ENCODE results near the gene CSF2RB. TPM values are rescaled to one million over a fixed set of nuclear protein-coding genes. Genes with fewer than 3 reads are reported as not detected.

Gene CSF2RB
- polyA plus RNA-seq, 3 donors: 2.3 to 2.6 (median 2.4) TPM

GRCh38 chr22:36934418-36935312 is 21.2 kb downstream of the CSF2RB start:
- DNase-seq (ENCODE audit: low read depth in 3 of 3, low spot score in 2 of 3): no peak

- no peak for DNase-seq (ENCODE audit: low read depth in 3 of 3, low spot score in 2 of 3)
These were observed 21.8 kb downstream of the CSF2RB start for GRCh38 chr22:36935313-36935610.

- no peak for DNase-seq (ENCODE audit: low read depth in 3 of 3, low spot score in 2 of 3)
These were observed 22.3 kb downstream of the CSF2RB start for GRCh38 chr22:36935694-36936093.

GRCh38 chr22:36936362-36937116 is 23.1 kb downstream of the CSF2RB start:
- DNase-seq (ENCODE audit: low read depth in 3 of 3, low spot score in 2 of 3): no peak

- DNase-seq (ENCODE audit: low read depth in 3 of 3, low spot score in 2 of 3): no peak
These were observed 24.0 kb downstream of the CSF2RB start for GRCh38 chr22:36937319-36938027.

- no peak for DNase-seq (ENCODE audit: low read depth in 3 of 3, low spot score in 2 of 3)
These were observed 24.6 kb downstream of the CSF2RB start for GRCh38 chr22:36938028-36938425.

- no peak for DNase-seq (ENCODE audit: low read depth in 3 of 3, low spot score in 2 of 3)
These were observed 25.5 kb downstream of the CSF2RB start for GRCh38 chr22:36938886-36939285.

GRCh38 chr22:36940676-36941075 is 27.2 kb downstream of the CSF2RB start:
- DNase-seq (ENCODE audit: low read depth in 3 of 3, low spot score in 2 of 3): no peak

- DNase-seq (ENCODE audit: low read depth in 3 of 3, low spot score in 2 of 3): no peak
These were observed 29.1 kb downstream of the CSF2RB start for GRCh38 chr22:36942556-36942955.

- no peak for DNase-seq (ENCODE audit: low read depth in 3 of 3, low spot score in 2 of 3)
These were observed 33.2 kb downstream of the CSF2RB start for GRCh38 chr22:36946421-36947158.

GRCh38 chr22:36948273-36949225 is 35.1 kb downstream of the CSF2RB start:
- DNase-seq (ENCODE audit: low read depth in 3 of 3, low spot score in 2 of 3): no peak

GRCh38 chr22:36950797-36951590 is 37.6 kb downstream of the CSF2RB start:
- no peak for DNase-seq (ENCODE audit: low read depth in 3 of 3, low spot score in 2 of 3)

- no peak for DNase-seq (ENCODE audit: low read depth in 3 of 3, low spot score in 2 of 3)
These were observed 38.3 kb downstream of the CSF2RB start for GRCh38 chr22:36951746-36952145.

GRCh38 chr22:36953239-36954080 is 40.0 kb downstream of the CSF2RB start:
- DNase-seq (ENCODE audit: low read depth in 3 of 3, low spot score in 2 of 3): no peak

GRCh38 chr22:36954251-36955014 is 41.0 kb downstream of the CSF2RB start:
- no peak for DNase-seq (ENCODE audit: low read depth in 3 of 3, low spot score in 2 of 3)

GRCh38 chr22:36955691-36956090 is 42.3 kb downstream of the CSF2RB start:
- DNase-seq (ENCODE audit: low read depth in 3 of 3, low spot score in 2 of 3): no peak

GRCh38 chr22:36958366-36958765 is 44.9 kb downstream of the CSF2RB start:
- DNase-seq (ENCODE audit: low read depth in 3 of 3, low spot score in 2 of 3): no peak

Data from right renal cortex interstitium (tissue), 3 donors.